LHCN-M2 (cell line): Measurements from ENCODE around the gene FEZF2. TPM values are rescaled to one million over a fixed set of nuclear protein-coding genes. Genes with fewer than 3 reads are reported as not detected.

Experiments
- DNase-seq: peaks from one replicate; pipeline ENCODE4 v3.0.0-alpha.2; 2012; ENCODE audit warnings: low read depth
- total RNA-seq: library from RNA; depleted of rRNA; stranded (reverse); fragments of >200 nt; gene quantifications from 2 replicates; pipeline ENCODE4 v1.2.3, GENCODE V29; 2014

Gene FEZF2
- total RNA-seq, 1 experiment from 2014 or later = not detected

- no peak for DNase-seq
Measured at GRCh38 chr3:62373714-62374333, 474 bp upstream of the FEZF2 start.

- no peak for DNase-seq
Measured at GRCh38 chr3:62372621-62373041, 719 bp downstream of the FEZF2 start.

- DNase-seq = no peak
Measured at GRCh38 chr3:62371720-62372591, 1.4 kb downstream of the FEZF2 start.

GRCh38 chr3:62370858-62371719 lies 2.3 kb downstream of the FEZF2 start:
- no peak for DNase-seq

GRCh38 chr3:62370112-62370857 lies 3.1 kb downstream of the FEZF2 start:
- DNase-seq = no peak

GRCh38 chr3:62369476-62369743 lies 3.9 kb downstream of the FEZF2 start:
- DNase-seq = no peak

GRCh38 chr3:62368705-62369475 lies 4.5 kb downstream of the FEZF2 start:
- no peak for DNase-seq

GRCh38 chr3:62368290-62368704 lies 5.1 kb downstream of the FEZF2 start:
- DNase-seq = no peak

- no peak for DNase-seq
Measured at GRCh38 chr3:62367763-62368195, 5.6 kb downstream of the FEZF2 start.

- no peak for DNase-seq
Measured at GRCh38 chr3:62366126-62366484, 7.2 kb downstream of the FEZF2 start.

GRCh38 chr3:62365391-62366125 lies 7.8 kb downstream of the FEZF2 start:
- no peak for DNase-seq

GRCh38 chr3:62364191-62364590 lies 9.2 kb downstream of the FEZF2 start:
- no peak for DNase-seq

- no peak for DNase-seq
Measured at GRCh38 chr3:62363275-62363674, 10.1 kb downstream of the FEZF2 start.

GRCh38 chr3:62361824-62362223 lies 11.5 kb downstream of the FEZF2 start:
- DNase-seq = no peak

GRCh38 chr3:62361261-62361660 lies 12.1 kb downstream of the FEZF2 start:
- DNase-seq = no peak

- no peak for DNase-seq
Measured at GRCh38 chr3:62359531-62359930, 13.8 kb downstream of the FEZF2 start.

GRCh38 chr3:62356356-62356755 lies 17.0 kb downstream of the FEZF2 start:
- no peak for DNase-seq

GRCh38 chr3:62355703-62356102 lies 17.6 kb downstream of the FEZF2 start:
- DNase-seq = no peak

GRCh38 chr3:62343755-62344154 lies 29.6 kb downstream of the FEZF2 start:
- no peak for DNase-seq

GRCh38 chr3:62335196-62335595 lies 38.2 kb downstream of the FEZF2 start:
- DNase-seq = no peak
